ENCODE results near the gene LEFTY2. TPM values are rescaled to one million over a fixed set of nuclear protein-coding genes. Genes with fewer than 3 reads are reported as not detected.

The LEFTY2 gene
- total and polyA plus RNA-seq, 4 donors, result 0.09 to 0.24 TPM; not detected in 2

- H3K27me3 ChIP-seq (ENCODE audit: control insufficient read depth in 4 of 4, insufficient read depth in 4 of 4, low read length in 3 of 4), result no peaks in the 10 kb centered on the region
- TF ChIP-seq, protein P1, sequence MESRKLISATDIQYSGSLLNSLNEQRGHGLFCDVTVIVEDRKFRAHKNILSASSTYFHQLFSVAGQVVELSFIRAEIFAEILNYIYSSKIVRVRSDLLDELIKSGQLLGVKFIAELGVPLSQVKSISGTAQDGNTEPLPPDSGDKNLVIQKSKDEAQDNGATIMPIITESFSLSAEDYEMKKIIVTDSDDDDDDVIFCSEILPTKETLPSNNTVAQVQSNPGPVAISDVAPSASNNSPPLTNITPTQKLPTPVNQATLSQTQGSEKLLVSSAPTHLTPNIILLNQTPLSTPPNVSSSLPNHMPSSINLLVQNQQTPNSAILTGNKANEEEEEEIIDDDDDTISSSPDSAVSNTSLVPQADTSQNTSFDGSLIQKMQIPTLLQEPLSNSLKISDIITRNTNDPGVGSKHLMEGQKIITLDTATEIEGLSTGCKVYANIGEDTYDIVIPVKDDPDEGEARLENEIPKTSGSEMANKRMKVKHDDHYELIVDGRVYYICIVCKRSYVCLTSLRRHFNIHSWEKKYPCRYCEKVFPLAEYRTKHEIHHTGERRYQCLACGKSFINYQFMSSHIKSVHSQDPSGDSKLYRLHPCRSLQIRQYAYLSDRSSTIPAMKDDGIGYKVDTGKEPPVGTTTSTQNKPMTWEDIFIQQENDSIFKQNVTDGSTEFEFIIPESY (IDR thresholded peaks at IDR 0.05), result no peak
- TF ChIP-seq TAF1 (conservative IDR thresholded peaks at IDR 0.05) (no peak), RAD21 (IDR thresholded peaks at IDR 0.05) (no peak), NR2F2 (IDR thresholded peaks at IDR 0.05) (peak; percentile 15), ATF3 (IDR thresholded peaks at IDR 0.05) (no peak), GABPA (IDR thresholded peaks at IDR 0.05 in 1 of 2, conservative IDR thresholded peaks at IDR 0.05 in 1 of 2) (no peak), YY1 (IDR thresholded peaks at IDR 0.05) (no peak), SP1 (IDR thresholded peaks at IDR 0.05) (no peak)
- 74% methylated on average over 4 of the region's 4 CpGs for WGBS
- no peak overlapping the region for H3K9ac ChIP-seq (ENCODE audit: low read depth in 1 of 2, low read length in 2 of 2)
- no peak overlapping the region for H3K4me3 ChIP-seq (ENCODE audit: low read depth in 1 of 3, low read length in 3 of 3)
- DNase-seq (ENCODE audit: low spot score), result no peak
- no peaks in the 10 kb centered on the region for H3K9me3 ChIP-seq (ENCODE audit: control insufficient read depth in 4 of 4, low read length in 3 of 4)
- no peaks in the 10 kb centered on the region for H3K36me3 ChIP-seq (ENCODE audit: control insufficient read depth in 4 of 4, insufficient read depth in 3 of 4, low read depth in 1 of 4, low read length in 3 of 4)
- peaks cover 2 to 10% (median 6%) of the 10 kb centered on the region in 4 donors for H3K4me1 ChIP-seq (ENCODE audit: control insufficient read depth in 4 of 4, insufficient read depth in 4 of 4, low read length in 3 of 4)
- H3K27ac ChIP-seq (ENCODE audit: low read depth in 1 of 2, low read length in 2 of 2), result no peak overlapping the region
Observed at GRCh38 chr1:225899044-225899925, 41.7 kb downstream of the LEFTY2 start.

- Histone ChIP-seq H3K4me1 (ENCODE audit: control insufficient read depth in 4 of 4, insufficient read depth in 4 of 4, low read length in 3 of 4) (peaks cover 2 to 10% (median 6%) of the 10 kb centered on the region in 4 donors), H3K27ac (ENCODE audit: low read depth in 1 of 2, low read length in 2 of 2) (peak overlapping the region; percentile 19 to 72), H3K9ac (ENCODE audit: low read depth in 1 of 2, low read length in 2 of 2) (no peak overlapping the region), H3K4me3 (ENCODE audit: low read depth in 1 of 3, low read length in 3 of 3) (no peak overlapping the region), H3K9me3 (ENCODE audit: control insufficient read depth in 4 of 4, low read length in 3 of 4) (no peaks in the 10 kb centered on the region), H3K36me3 (ENCODE audit: control insufficient read depth in 4 of 4, insufficient read depth in 3 of 4, low read depth in 1 of 4, low read length in 3 of 4) (no peaks in the 10 kb centered on the region), H3K27me3 (ENCODE audit: control insufficient read depth in 4 of 4, insufficient read depth in 4 of 4, low read length in 3 of 4) (no peaks in the 10 kb centered on the region)
- DNase-seq (ENCODE audit: low spot score), result no peak
- TF ChIP-seq YY1 (IDR thresholded peaks at IDR 0.05) (no peak), EGR1 (IDR thresholded peaks at IDR 0.05; ENCODE audit: low read depth in 2 of 2) (no peak), JUND (IDR thresholded peaks at IDR 0.05) (no peak), FOXA2 (IDR thresholded peaks at IDR 0.05) (no peak), NR2F2 (IDR thresholded peaks at IDR 0.05) (no peak), ATF3 (IDR thresholded peaks at IDR 0.05) (no peak), MAX (IDR thresholded peaks at IDR 0.05) (no peak), TAF1 (conservative IDR thresholded peaks at IDR 0.05) (no peak)
- TF ChIP-seq, protein P1 (IDR thresholded peaks at IDR 0.05), result no peak
- whole genome bisulfite sequencing, result 91% methylated on average over 19 of the region's 19 CpGs
Observed at GRCh38 chr1:225897595-225898514, 43.2 kb downstream of the LEFTY2 start.
